HG03025 (cell line): ENCODE data around the gene TLK1.

ENCODE experiments used
- ATAC-seq: cut with Tn5 transposase; IDR thresholded peaks from one replicate; pipeline ENCODE4 v1.9.1; 2021; ENCODE audit warnings: mild to moderate bottlenecking, moderate library complexity; ENCODE audit not compliant: unreplicated experiment, low FRiP score

The TLK1 gene

GRCh38 chr2:171013851-171014250 lies 146.8 kb downstream of the TLK1 start:
- ATAC-seq = no peak

GRCh38 chr2:171009386-171009785 lies 151.3 kb downstream of the TLK1 start:
- ATAC-seq = no peak

DNA sequence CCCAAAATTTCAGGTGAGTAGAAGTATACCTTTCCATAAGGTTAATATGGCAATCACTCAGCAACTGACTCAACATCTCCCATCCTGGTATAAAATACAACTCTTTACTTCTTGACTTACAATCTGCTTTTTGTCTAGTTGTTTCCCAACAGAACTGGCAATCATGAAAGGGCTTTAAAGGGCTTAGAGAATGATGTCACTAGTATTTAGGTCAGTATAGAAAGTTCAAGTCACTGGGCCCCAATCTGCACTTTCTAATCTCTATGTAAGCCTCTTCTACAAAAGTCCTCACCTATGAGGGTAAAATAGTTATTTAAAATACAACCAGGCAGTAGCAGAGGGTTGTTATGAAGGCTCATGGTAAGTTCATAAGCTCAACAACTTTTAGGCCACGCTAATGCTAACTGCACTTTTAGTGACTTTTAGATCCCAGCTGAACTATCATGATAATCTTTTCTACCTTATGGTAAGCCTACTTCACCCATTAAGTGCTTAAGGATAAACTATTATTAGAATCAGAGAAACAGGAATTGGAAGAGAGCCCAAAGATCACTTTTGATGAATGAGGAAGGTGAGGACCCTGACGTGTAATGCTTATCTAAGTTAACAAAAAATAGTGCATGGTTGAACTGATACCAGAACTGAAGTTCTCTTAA lies 152.0 kb downstream of the TLK1 start:
- no peak for ATAC-seq

DNA sequence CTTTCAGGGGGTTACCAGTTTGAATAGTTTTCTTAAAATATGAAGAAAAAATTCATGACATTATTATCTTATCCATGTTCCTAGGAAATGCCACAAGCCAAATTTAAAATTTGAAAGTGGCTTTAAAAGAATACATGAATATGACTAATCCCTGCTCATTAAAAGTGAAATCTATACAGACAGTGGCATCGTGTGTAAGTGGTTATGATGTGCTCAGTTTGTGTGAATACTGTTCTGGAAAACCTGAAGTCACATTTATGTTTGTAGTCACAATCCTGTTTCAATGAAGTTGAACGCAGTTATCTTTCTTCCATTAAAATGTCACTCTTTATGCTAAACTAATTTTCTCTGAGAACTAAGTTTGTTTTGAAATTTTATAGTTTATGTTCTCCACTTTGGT lies 155.9 kb downstream of the TLK1 start:
- ATAC-seq = no peak

DNA sequence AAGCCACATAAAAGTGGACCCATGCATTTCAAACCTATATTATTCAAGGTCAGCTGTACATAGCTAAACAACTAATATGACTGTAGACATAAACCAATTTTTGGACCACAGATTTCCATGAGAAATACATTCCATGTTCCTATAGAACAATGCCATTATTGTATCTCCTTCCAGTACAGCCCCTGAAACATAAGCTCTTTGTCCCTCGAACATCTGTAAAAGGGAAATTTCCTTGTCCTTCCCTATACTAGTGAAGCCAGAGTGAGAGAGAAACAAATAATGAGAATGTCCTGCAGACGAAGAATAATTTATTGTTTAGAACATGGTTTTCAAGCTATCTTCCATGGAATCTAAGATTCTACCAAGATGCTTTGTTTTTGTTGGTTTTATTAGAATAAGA lies 156.3 kb downstream of the TLK1 start:
- no peak for ATAC-seq

DNA sequence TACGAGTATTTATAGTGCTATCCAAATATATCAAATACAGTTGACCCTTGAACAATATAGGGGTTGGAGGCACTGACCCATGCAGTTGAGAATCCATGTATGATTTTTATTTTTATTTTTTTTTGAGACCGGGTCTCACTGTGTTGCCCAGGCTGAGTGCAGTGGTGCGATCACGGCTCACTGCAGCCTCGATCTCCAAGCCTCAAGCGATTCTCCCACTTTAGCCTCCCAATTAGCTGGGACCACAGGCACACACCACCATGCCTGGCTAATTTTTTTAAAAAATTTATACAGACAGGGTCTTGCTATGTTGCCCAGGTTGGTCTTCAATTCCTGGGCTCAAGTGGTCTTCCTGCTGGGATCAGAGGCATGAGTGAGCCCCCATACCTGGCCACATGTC lies 161.0 kb downstream of the TLK1 start:
- ATAC-seq = no peak

DNA sequence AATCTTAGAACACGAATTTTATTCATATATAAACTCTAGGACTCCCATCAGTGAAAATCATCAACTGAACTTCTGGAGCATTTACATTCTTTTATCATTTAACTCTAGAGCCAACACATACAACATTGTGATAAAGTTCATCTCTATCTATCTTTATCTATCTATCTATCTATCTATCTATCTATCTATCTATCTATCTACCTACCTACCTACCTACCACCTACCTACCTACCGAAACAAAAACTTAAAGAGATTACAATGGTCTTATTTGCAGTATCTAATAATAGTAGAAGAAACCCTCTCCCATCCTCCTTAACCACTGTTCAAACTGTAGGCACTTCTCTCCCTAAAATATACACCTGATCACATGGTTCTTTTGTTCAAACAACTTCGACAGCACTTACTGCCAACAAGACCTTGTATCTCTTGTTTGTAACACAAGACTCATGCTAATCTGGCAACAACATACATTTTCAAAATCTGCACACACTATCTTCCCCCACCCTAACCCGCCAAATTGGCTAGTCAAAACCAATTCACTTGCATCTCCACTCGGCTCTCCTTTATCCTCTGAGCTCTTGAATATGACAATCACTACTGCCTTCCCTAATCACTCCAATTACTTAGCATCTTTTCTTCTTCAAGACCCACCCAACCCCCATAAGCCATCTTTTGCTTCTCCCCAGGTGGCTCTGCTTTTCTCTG lies 162.6 kb downstream of the TLK1 start:
- no peak for ATAC-seq

- ATAC-seq = no peak
Measured at GRCh38 chr2:170996316-170996715, 164.4 kb downstream of the TLK1 start.

DNA sequence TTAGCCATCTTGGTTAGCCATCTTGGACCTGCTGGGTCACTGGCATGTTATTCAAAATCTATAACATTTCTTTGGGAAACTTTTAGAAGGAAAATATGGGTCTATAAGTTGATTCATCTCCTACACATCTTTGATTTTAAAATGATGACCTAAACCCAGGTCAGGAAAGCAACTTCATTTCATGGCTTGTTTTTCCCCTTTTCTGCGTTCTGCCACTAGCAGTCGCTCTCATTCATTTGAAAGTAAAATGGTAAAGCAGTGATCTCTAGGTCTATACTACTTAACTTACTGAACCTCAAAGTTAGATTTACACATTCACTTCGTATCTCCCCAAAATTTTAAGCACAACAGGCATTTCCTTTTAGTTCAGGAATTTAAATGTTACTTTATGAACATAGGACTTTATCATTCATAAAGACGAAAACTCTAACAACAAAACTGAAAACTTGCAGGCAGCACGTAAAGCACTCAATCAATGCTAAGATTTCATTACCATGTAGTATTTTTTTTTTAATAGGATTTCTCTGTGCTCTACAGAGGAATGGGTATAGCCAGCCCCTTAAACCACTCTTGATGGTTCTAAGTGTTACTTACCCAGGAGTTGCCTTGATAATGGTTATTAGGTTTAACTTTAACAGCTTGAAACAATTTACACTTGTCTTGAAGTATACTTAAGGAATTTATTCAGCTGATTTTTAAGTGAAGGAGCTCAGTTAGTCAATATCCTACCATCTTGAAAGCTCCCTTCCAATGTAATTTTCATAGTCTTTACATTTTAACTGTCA lies 169.1 kb downstream of the TLK1 start:
- ATAC-seq = no peak

DNA sequence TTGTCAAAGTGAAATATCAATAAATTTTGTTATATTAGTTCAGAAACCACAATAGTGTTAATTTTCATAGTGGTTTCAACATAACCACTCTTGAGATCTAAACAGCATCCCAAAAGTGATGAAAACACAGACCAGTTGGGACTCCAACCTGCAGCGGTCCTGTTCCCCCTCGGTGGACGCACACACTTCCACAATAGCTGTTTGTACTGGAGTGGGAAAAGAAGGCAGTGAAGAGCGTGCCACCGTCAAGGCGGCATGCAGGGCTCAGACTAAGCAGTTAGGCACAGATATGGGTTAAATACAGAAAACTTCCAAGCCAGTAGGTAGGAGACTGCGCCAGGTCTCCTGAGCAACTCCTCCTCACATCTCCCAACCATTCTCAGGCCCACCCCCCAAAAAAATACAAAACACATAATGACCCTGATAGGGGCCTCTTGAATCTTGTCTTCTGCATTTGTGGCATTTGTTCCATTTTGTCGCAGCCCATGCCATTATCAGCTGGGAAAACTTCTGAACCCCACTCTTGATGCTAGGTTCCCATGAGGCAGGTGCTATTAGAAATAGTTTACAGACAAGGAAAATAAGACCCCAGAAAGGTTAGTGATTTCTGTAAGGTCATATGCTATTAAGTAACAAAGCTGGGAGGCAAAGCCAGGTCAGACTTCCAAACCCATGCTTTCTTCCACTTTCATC lies 174.0 kb downstream of the TLK1 start:
- ATAC-seq = no peak

- ATAC-seq = no peak
Measured at GRCh38 chr2:170985407-170985806, 175.3 kb downstream of the TLK1 start.

- no peak for ATAC-seq
Measured at GRCh38 chr2:170984079-170984478, 176.6 kb downstream of the TLK1 start.

GRCh38 chr2:170975943-170976270 lies 184.8 kb downstream of the TLK1 start:
- no peak for ATAC-seq

GRCh38 chr2:170975127-170975942 lies 185.4 kb downstream of the TLK1 start:
- no peak for ATAC-seq

GRCh38 chr2:170974304-170974993 lies 186.2 kb downstream of the TLK1 start:
- ATAC-seq = no peak

GRCh38 chr2:170973492-170974303 lies 187.0 kb downstream of the TLK1 start:
- peak; percentile 91 for ATAC-seq

- no peak for ATAC-seq
Measured at GRCh38 chr2:170973225-170973491, 187.5 kb downstream of the TLK1 start.

DNA sequence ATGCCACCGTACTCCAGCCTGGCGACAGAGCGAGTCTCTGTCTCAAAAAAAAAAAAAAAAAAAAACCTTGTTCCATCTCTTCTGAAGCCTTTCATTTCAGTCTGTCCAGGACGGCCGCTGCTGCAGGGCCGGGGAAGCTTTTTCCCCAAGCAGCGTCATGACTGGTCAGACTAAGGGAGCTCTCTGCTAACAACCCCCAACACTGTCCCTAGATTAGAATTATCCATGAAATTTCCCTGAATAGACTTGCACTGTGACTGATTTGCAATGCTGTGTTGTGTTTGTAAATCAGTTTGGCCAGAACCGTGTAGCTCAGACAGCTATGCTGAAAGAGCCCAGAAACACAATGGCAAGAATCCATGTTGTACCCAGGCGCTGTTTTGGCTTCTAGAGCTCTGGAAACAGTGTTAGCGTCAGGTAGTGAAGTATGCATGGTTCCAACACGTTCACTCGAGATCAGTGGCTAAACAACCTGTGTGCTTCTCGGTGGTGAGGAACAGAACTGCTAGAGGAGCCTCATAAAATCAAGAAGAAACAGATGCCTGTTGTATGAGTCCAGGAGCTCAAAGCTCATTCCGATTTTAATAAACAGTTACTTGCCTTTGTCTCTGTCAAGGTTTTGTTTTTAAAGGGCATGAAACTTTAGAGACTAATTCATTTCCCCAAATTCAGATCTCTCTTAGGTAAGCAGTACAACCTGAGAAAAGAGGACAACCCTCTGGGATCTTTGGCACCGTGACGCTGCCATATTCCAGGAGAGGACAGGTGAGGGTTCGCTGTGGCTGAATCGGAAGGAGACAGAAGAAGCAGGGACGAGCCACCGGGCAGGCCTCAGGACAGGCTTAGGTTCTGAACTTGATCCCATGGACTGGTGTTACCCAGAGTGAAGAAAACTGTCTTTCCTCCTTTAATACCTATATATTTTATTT lies 188.1 kb downstream of the TLK1 start:
- peak; percentile 10 for ATAC-seq
